Naive thymus-derived CD4-positive, alpha-beta T cell (primary cell): ENCODE results near the gene PHACTR4. TPM values are rescaled to one million over a fixed set of nuclear protein-coding genes. Genes with fewer than 3 reads are reported as not detected.

Source experiments
- ATAC-seq: fragments of 150-1000 bp; cut with Tn5 transposase; 2 replicates; pipeline ENCODE4 v1.10.0; 2021; ENCODE audit warnings: mild to moderate bottlenecking, moderate library complexity
- CTCF ChIA-PET: fragments of 350-600 bp; sonication (Branson Sonifier 250); formaldehyde crosslinking; loops from one replicate; lab custom pipeline; 2021; ENCODE audit warnings: antibody characterized with exemption; lab: Charles Lee
- POLR2A ChIA-PET: fragments of 350-600 bp; sonication (Branson Sonifier 250); formaldehyde crosslinking; loops from one replicate; lab custom pipeline; 2021; ENCODE audit warnings: antibody characterized with exemption, inconsistent platforms; lab: Charles Lee
- DNase-seq, 9 donors: peaks; one replicate each; pipeline versions ENCODE4 v3.0.0 to v3.0.0-alpha.2; 2020 to 2022; ENCODE audit warnings: mixed read lengths in 1 of 9
- H3K27ac ChIP-seq: one replicate; pipeline ENCODE4 v1.7.0; 2013; ENCODE audit warnings: mild to moderate bottlenecking, low read depth, low read length, moderate library complexity
- H3K27me3 ChIP-seq, 2 donors: one replicate each; pipeline ENCODE4 v1.7.0; 2013; ENCODE audit warnings: low read length in 2 of 2, mild to moderate bottlenecking in 2 of 2, moderate library complexity in 2 of 2; ENCODE audit not compliant: control insufficient read depth in 2 of 2, insufficient read depth in 2 of 2
- H3K36me3 ChIP-seq, 3 experiments: 1 replicate in 2 of 3; 2 replicates in 1 of 3; pipeline ENCODE4 v1.7.0; 2013; ENCODE audit warnings: low read length in 3 of 3, mild to moderate bottlenecking in 3 of 3, moderate library complexity in 1 of 3; ENCODE audit not compliant: insufficient read depth in 3 of 3, control insufficient read depth in 2 of 3
- H3K4me1 ChIP-seq, 2 donors: one replicate each; pipeline ENCODE4 v1.7.0; 2013; ENCODE audit warnings: low read length in 2 of 2, mild to moderate bottlenecking in 2 of 2, moderate library complexity in 1 of 2; ENCODE audit not compliant: control insufficient read depth in 2 of 2, insufficient read depth in 2 of 2
- H3K4me3 ChIP-seq: 2 replicates; pipeline ENCODE4 v1.7.0; 2013; ENCODE audit warnings: mild to moderate bottlenecking, low read length
- H3K9me3 ChIP-seq, 3 experiments: 1 replicate in 2 of 3; 2 replicates in 1 of 3; pipeline ENCODE4 v1.7.0; 2013; ENCODE audit warnings: low read length in 3 of 3; ENCODE audit not compliant: control insufficient read depth in 2 of 3
- H3K27ac Mint-ChIP-seq, 9 donors: one replicate each; pipeline ENCODE4 v1.8.0; 2020 to 2022; ENCODE audit warnings: mixed read lengths in 9 of 9, mild to moderate bottlenecking in 8 of 9, moderate library complexity in 5 of 9, inconsistent platforms in 2 of 9
- H3K27me3 Mint-ChIP-seq, 5 donors: one replicate each; pipeline ENCODE4 v1.8.0; 2021 to 2022; ENCODE audit warnings: mixed read lengths in 5 of 5, mild to moderate bottlenecking in 1 of 5
- H3K36me3 Mint-ChIP-seq, 5 donors: one replicate each; pipeline ENCODE4 v1.8.0; 2020 to 2022; ENCODE audit warnings: mixed read lengths in 5 of 5, mild to moderate bottlenecking in 3 of 5, inconsistent platforms in 1 of 5
- H3K4me1 Mint-ChIP-seq, 7 donors: one replicate each; pipeline ENCODE4 v1.8.0; 2020 to 2022; ENCODE audit warnings: mixed read lengths in 7 of 7, mild to moderate bottlenecking in 3 of 7, inconsistent platforms in 1 of 7
- H3K4me3 Mint-ChIP-seq, 10 donors: one replicate each; pipeline ENCODE4 v1.8.0; 2020 to 2022; ENCODE audit warnings: mild to moderate bottlenecking in 10 of 10, mixed read lengths in 10 of 10, moderate library complexity in 6 of 10, inconsistent platforms in 2 of 10
- H3K9me3 Mint-ChIP-seq, 11 donors: one replicate each; pipeline ENCODE4 v1.8.0; 2020 to 2022; ENCODE audit warnings: mixed read lengths in 11 of 11, mild to moderate bottlenecking in 4 of 11, inconsistent platforms in 1 of 11, moderate library complexity in 1 of 11
- intact Hi-C, 2 donors: fragments of 100-400 bp; cut with micrococcal nuclease; formaldehyde crosslinking; loops; one replicate each; pipeline ENCODE4 v1.15.1; 2023
- polyA plus RNA-seq, 2 donors: library from polyadenylated mRNA; unstranded; fragments of 300-500 nt; fragmentation: Illumina TruSeq; gene quantifications; one replicate each; pipeline ENCODE4 v1.2.3, GENCODE V29; 2021
- total RNA-seq, 6 experiments: library from RNA in 5 of 6; stranded (reverse) in 5 of 6; gene quantifications; 1 replicate in 5 of 6; 2 replicates in 1 of 6; pipeline ENCODE4 v1.2.3 and lab custom pipeline; 2021 to 2026

The PHACTR4 gene
- total and polyA plus RNA-seq, 7 experiments from 2014 or later = 8.5 to 29.0 (median 23.0) TPM

DNA sequence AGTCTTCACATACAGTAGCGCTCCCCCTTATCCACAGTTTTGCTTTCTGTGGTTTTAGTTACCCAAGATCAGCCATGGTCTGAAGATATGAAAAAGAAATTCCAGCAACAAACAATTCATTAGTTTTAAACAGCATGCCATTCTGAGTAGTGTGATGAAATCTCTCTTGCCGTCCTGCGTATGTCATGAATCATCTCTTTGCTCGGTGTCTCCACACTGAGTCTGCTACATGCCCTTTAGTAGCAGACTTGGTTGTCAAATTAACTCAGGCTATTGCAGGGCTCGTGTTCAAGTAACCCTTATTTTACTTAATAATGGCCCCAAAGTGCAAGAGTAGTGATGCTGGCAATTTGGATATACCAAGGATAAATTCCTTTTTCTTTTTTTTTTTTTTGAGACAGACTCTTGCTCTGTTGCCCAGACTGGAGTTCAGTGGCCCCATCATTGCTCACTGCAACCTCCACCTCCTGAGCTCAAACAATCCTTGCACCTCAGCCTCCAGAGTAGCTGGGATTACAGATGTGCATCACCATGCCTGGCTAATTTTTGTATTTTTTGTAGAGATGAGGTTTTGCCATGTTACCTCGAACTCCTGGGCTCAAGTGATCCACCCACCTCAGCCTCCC, 22.6 kb downstream of the PHACTR4 start:
- no peaks in the 10 kb centered on the region for H3K36me3 ChIP-seq
- H3K9me3 ChIP-seq = no peaks in the 10 kb centered on the region
- Mint-ChIP-seq H3K36me3 (peaks cover 0 to 12% (median 5%) of the 10 kb centered on the region in 5 donors), H3K4me1 (peaks cover 2 to 20% (median 12%) of the 10 kb centered on the region in 7 donors), H3K4me3 (no peak overlapping the region), H3K27me3 (no peaks in the 10 kb centered on the region), H3K9me3 (no peaks in the 10 kb centered on the region), H3K27ac (no peak overlapping the region)
- H3K27me3 ChIP-seq = no peaks in the 10 kb centered on the region
- DNase-seq (no peak), ATAC-seq (no peak)
- no peak overlapping the region for H3K27ac ChIP-seq
- no peak overlapping the region for H3K4me3 ChIP-seq
- intact Hi-C loops = no loop called here
- CTCF ChIA-PET = no interaction called here
- H3K4me1 ChIP-seq = no peaks in the 10 kb centered on the region
- POLR2A ChIA-PET = no interaction called here

DNA sequence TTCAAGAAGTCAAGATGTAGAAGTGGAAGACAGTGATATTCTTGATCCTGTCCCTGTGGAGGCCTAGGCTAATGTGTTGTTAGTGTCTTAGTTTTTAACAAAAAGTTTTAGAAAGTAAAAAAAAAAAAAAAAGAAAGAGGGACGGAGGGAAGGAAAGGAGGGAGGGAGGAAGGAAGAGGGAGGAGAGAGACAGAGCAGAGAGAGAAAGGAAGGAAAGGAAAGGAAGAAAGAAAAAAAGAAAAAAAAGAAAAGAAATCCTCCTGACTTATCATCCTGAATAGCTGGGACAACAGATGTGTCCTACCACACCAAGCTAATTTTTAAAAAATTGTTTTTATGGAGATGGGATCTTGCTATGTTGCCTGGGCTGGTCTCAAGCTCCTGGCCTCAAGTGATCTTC, 24.6 kb downstream of the PHACTR4 start:
- intact Hi-C loops = no loop called here
- Mint-ChIP-seq H3K27ac (peak overlapping the region in 1 of 9 donors; percentile 43), H3K4me1 (peaks cover under 1 to 13% (median 6%) of the 10 kb centered on the region in 7 donors), H3K36me3 (peaks cover 0 to 10% (median 3%) of the 10 kb centered on the region in 5 donors), H3K27me3 (no peaks in the 10 kb centered on the region), H3K4me3 (no peak overlapping the region), H3K9me3 (no peaks in the 10 kb centered on the region)
- Histone ChIP-seq H3K36me3 (no peaks in the 10 kb centered on the region), H3K27me3 (no peaks in the 10 kb centered on the region), H3K4me1 (no peaks in the 10 kb centered on the region), H3K9me3 (no peaks in the 10 kb centered on the region), H3K4me3 (no peak overlapping the region), H3K27ac (no peak overlapping the region)
- ATAC-seq = no peak
- ChIA-PET CTCF (interaction anchor here (0.6 kb wide), 2 partner anchors 271 to 483 kb away, joined by 3 to 4 read pairs; no protein-coding TSS in a partner anchor), POLR2A (no interaction called here)
- no peak for DNase-seq

DNA sequence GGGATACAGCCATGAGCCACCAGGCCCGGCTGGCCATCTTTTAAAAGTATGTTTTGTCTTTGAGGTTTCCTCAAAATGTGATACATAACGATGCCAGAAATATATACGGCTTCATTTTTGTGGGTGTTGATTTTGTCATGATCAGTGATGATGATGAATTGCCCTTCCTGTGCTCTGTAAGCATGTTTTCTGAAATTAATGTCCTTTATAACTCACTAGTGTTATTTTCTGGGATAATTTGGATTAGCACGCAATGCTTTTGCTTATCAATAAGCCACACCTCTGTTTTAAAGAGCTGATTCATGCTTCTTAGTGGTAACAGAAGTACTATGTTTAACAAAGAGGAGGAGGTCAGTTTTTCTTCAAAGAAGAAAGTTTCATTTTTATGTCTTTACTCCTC, 25.6 kb downstream of the PHACTR4 start:
- intact Hi-C loops = no loop called here
- no peak overlapping the region for H3K27ac ChIP-seq
- CTCF ChIA-PET = no interaction called here

DNA sequence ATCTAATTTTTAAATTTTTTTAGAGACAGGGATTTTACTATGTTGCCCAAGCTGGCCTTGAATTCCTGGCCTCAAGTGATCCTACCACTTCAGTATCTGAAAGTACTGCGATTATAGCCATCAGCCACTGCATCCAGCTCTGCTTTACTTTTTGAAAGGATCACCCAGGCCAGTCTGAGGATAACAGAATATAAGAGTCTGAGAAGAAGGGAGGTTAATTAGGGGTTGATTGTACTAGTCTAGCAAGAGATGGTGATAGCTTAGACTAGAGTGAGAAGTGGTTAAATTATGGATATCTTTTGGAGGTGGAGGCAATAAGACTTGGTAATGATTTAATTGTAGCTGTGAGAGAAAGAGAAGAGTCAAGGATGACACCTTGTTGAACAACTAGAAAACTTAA, 32.2 kb downstream of the PHACTR4 start:
- Mint-ChIP-seq H3K27me3 (no peaks in the 10 kb centered on the region), H3K27ac (peak overlapping the region in 1 of 9 donors; percentile 28), H3K36me3 (peaks cover 0 to 6% (median 0%) of the 10 kb centered on the region in 5 donors), H3K9me3 (no peaks in the 10 kb centered on the region), H3K4me1 (peaks cover 3 to 34% (median 13%) of the 10 kb centered on the region in 7 donors), H3K4me3 (no peak overlapping the region)
- Histone ChIP-seq H3K4me1 (no peaks in the 10 kb centered on the region), H3K27me3 (no peaks in the 10 kb centered on the region), H3K36me3 (peaks cover 0 to 3% (median 0%) of the 10 kb centered on the region in 3 experiments), H3K9me3 (no peaks in the 10 kb centered on the region), H3K4me3 (no peak overlapping the region), H3K27ac (no peak overlapping the region)
- DNase-seq = no peak
- ATAC-seq = no peak
- intact Hi-C loops = no loop called here
- CTCF ChIA-PET = interaction anchor here (0.8 to 2.0 kb wide), 2 partner anchors 42 to 466 kb away, joined by 3 to 6 read pairs; no protein-coding TSS in a partner anchor
- POLR2A ChIA-PET = interaction anchor here (0.5 kb wide), 1 partner anchor 408 kb away, joined by 3 read pairs; no protein-coding TSS in a partner anchor

More for the DNA sequence above, 25.6 kb downstream of the PHACTR4 start:
- Mint-ChIP-seq H3K27me3 (no peaks in the 10 kb centered on the region), H3K36me3 (peaks cover 0 to 10% (median 3%) of the 10 kb centered on the region in 5 donors), H3K9me3 (no peaks in the 10 kb centered on the region), H3K27ac (peak overlapping the region in 1 of 9 donors; percentile 20), H3K4me3 (no peak overlapping the region), H3K4me1 (peaks cover 0 to 18% (median 10%) of the 10 kb centered on the region in 7 donors)
- DNase-seq = no peak
- Histone ChIP-seq H3K36me3 (no peaks in the 10 kb centered on the region), H3K27me3 (no peaks in the 10 kb centered on the region), H3K4me1 (no peaks in the 10 kb centered on the region), H3K9me3 (no peaks in the 10 kb centered on the region), H3K4me3 (no peak overlapping the region)
- POLR2A ChIA-PET = no interaction called here
- ATAC-seq = no peak

DNA sequence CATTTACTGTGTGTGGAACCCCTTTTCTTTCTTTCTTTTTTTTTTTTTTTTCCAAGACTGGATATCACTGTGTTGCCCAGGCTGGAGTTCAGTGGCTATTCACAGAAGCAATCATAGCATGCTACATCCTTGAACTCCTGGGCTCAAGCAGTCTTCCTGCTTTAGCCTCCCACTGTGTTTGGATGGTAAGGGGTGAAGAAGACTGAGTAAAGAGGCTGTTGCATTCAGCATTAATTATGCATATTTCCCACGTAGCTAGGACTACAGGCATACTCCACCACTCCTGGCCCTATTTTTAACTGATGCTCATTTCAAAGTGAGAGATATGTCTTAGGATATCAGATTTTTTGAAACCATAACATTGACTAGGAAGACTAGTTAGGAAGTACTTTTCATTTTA, 39.5 kb downstream of the PHACTR4 start:
- H3K9me3 ChIP-seq = no peaks in the 10 kb centered on the region
- intact Hi-C loops = loop anchor here (1.0 to 5.0 kb wide), 6 partner anchors 98 to 468 kb away; partner anchors contain the start of gene RCC1 (in 1 of the 2)
- H3K36me3 ChIP-seq = peaks cover 0 to 3% (median 0%) of the 10 kb centered on the region in 3 experiments
- H3K27me3 ChIP-seq = no peaks in the 10 kb centered on the region
- DNase-seq (no peak), ATAC-seq (no peak)
- H3K4me3 Mint-ChIP-seq = no peak overlapping the region
- ChIA-PET CTCF (interaction anchor here (0.6 kb wide), 2 partner anchors 575 to 822 kb away, joined by 3 to 4 read pairs; partner anchors contain the start of gene MECR), POLR2A (no interaction called here)
- H3K9me3 Mint-ChIP-seq = no peaks in the 10 kb centered on the region
- peaks cover 0 to 8% (median 1%) of the 10 kb centered on the region in 5 donors for H3K36me3 Mint-ChIP-seq
- H3K4me1 ChIP-seq = no peaks in the 10 kb centered on the region
- H3K4me1 Mint-ChIP-seq = peaks cover 0 to 14% (median 11%) of the 10 kb centered on the region in 7 donors
- H3K27me3 Mint-ChIP-seq = no peaks in the 10 kb centered on the region
- H3K27ac ChIP-seq = no peak overlapping the region
- peak overlapping the region in 1 of 9 donors; percentile 39 for H3K27ac Mint-ChIP-seq
- no peak overlapping the region for H3K4me3 ChIP-seq

DNA sequence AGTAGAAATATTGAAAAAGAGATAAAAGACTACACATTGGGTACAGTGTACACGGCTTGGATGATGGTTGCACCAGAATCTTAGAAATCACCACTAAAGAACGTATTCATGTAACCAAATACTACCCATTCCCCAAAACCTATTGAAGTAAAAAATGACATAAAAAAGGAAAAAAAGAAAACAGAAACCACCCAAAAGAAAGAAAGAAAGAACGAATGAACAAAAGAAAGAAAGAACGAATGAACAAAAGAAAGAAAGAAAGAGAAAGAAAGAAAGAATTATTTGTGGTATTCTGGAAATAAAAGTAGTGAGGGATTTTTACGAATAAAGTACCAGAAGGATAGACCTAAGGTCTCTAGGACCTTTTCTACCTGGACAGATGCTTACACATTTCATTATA, 42.1 kb downstream of the PHACTR4 start:
- Histone ChIP-seq H3K9me3 (no peaks in the 10 kb centered on the region), H3K27me3 (no peaks in the 10 kb centered on the region), H3K4me3 (no peak overlapping the region), H3K4me1 (no peaks in the 10 kb centered on the region), H3K36me3 (no peaks in the 10 kb centered on the region), H3K27ac (no peak overlapping the region)
- H3K4me3 Mint-ChIP-seq = no peak overlapping the region
- POLR2A ChIA-PET = no interaction called here
- peaks cover 0 to 8% (median 1%) of the 10 kb centered on the region in 5 donors for H3K36me3 Mint-ChIP-seq
- DNase-seq (no peak), ATAC-seq (no peak)
- no peaks in the 10 kb centered on the region for H3K9me3 Mint-ChIP-seq
- no peak overlapping the region for H3K27ac Mint-ChIP-seq
- CTCF ChIA-PET = interaction anchor here (0.6 to 1.5 kb wide), 2 partner anchors 180 to 465 kb away, joined by 3 to 4 read pairs; no protein-coding TSS in a partner anchor
- intact Hi-C loops = loop anchor here in 1 of 2 donors (10.0 kb wide), 1 partner anchor 63 kb away; no protein-coding TSS in a partner anchor
- peaks cover 3 to 16% (median 9%) of the 10 kb centered on the region in 7 donors for H3K4me1 Mint-ChIP-seq
- no peaks in the 10 kb centered on the region for H3K27me3 Mint-ChIP-seq
